Measurements from ENCODE around the gene NDUFV2.
A peak's percentile ranks its signal among the peaks of the same experiment; 100 is the strongest.

Gene NDUFV2

GRCh38 chr18:9132628-9133027, 30.1 kb downstream of the NDUFV2 start:
- Histone ChIP-seq H3K27me3 (replicated peaks; ENCODE audit: control insufficient read depth, insufficient read depth, low read length, poor library complexity, severe bottlenecking) (no peaks in the 10 kb centered on the region), H3K4me3 (ENCODE audit: insufficient read depth, low read depth, low read length, poor library complexity, severe bottlenecking) (no peak overlapping the region), H3K27ac (ENCODE audit: insufficient read depth, low read length, poor library complexity, severe bottlenecking) (no peak overlapping the region), H3K36me3 (ENCODE audit: control insufficient read depth, insufficient read depth, low read length) (peaks cover 46% of the 10 kb centered on the region), H3K4me1 (ENCODE audit: control insufficient read depth, insufficient read depth, low read length, poor library complexity, severe bottlenecking) (peaks cover 12% of the 10 kb centered on the region), H3K9me3 (ENCODE audit: control insufficient read depth, low read length) (no peaks in the 10 kb centered on the region)
- DNase-seq = no peak

GRCh38 chr18:9133225-9133624, 30.7 kb downstream of the NDUFV2 start:
- H3K27me3 ChIP-seq (replicated peaks; ENCODE audit: control insufficient read depth, insufficient read depth, low read length, poor library complexity, severe bottlenecking) = no peaks in the 10 kb centered on the region
- no peak for DNase-seq
- no peak overlapping the region for H3K4me3 ChIP-seq (ENCODE audit: insufficient read depth, low read depth, low read length, poor library complexity, severe bottlenecking)
- peaks cover 42% of the 10 kb centered on the region for H3K36me3 ChIP-seq (ENCODE audit: control insufficient read depth, insufficient read depth, low read length)
- H3K4me1 ChIP-seq (ENCODE audit: control insufficient read depth, insufficient read depth, low read length, poor library complexity, severe bottlenecking) = peaks cover 12% of the 10 kb centered on the region
- no peaks in the 10 kb centered on the region for H3K9me3 ChIP-seq (ENCODE audit: control insufficient read depth, low read length)
- H3K27ac ChIP-seq (ENCODE audit: insufficient read depth, low read length, poor library complexity, severe bottlenecking) = peak overlapping the region; percentile 40

DNA sequence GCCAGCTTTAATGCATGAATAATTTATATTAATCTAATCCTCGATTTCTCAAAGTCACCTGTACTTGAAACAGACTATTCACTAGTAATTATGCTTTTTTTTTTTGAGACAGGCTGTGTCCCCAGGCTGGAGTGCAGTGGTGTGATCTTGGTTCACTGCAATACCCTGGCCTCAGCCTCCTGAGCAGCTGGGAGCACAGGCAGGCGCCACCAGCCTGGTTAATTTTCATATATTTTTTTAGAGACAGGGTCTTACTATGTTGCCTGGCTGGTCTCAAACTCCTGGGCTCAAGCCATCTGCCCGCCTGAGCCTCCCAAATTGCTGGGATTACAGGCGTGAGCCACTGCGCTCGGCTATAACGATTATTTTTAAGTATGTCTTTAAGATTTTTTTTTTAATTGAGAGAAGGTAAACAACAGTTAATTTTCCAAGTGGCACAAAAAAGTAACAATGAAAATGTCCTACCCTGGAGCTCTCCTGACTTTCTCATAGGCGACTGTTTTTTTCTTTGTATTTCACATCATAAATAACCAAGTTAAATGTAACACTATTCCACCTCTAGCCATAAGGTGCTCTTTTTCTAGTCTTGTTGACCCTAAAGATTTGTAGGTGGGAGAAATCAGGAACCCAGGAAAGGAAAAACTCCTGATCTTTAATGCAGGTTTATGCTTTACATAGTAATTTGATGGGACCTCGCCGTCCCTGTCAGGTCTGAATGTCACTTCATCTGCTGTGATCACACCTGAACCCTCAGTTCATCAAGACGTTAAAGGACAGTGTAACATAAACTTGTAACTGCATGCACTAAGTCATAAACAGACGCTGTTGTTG, 32.8 kb downstream of the NDUFV2 start:
- Histone ChIP-seq H3K27ac (ENCODE audit: insufficient read depth, low read length, poor library complexity, severe bottlenecking) (peak overlapping the region; percentile 96), H3K4me1 (ENCODE audit: control insufficient read depth, insufficient read depth, low read length, poor library complexity, severe bottlenecking) (peaks cover 12% of the 10 kb centered on the region), H3K27me3 (replicated peaks; ENCODE audit: control insufficient read depth, insufficient read depth, low read length, poor library complexity, severe bottlenecking) (no peaks in the 10 kb centered on the region), H3K9me3 (ENCODE audit: control insufficient read depth, low read length) (no peaks in the 10 kb centered on the region), H3K4me3 (ENCODE audit: insufficient read depth, low read depth, low read length, poor library complexity, severe bottlenecking) (peak overlapping the region; percentile 88), H3K36me3 (ENCODE audit: control insufficient read depth, insufficient read depth, low read length) (peaks cover 24% of the 10 kb centered on the region)
- DNase-seq = no peak

GRCh38 chr18:9135912-9136314, 33.4 kb downstream of the NDUFV2 start:
- H3K27me3 ChIP-seq (replicated peaks; ENCODE audit: control insufficient read depth, insufficient read depth, low read length, poor library complexity, severe bottlenecking) = no peaks in the 10 kb centered on the region
- peaks cover 18% of the 10 kb centered on the region for H3K36me3 ChIP-seq (ENCODE audit: control insufficient read depth, insufficient read depth, low read length)
- H3K4me3 ChIP-seq (ENCODE audit: insufficient read depth, low read depth, low read length, poor library complexity, severe bottlenecking) = peak overlapping the region; percentile 88
- no peak for DNase-seq
- H3K9me3 ChIP-seq (ENCODE audit: control insufficient read depth, low read length) = no peaks in the 10 kb centered on the region
- peak overlapping the region; percentile 96 for H3K27ac ChIP-seq (ENCODE audit: insufficient read depth, low read length, poor library complexity, severe bottlenecking)
- peaks cover 14% of the 10 kb centered on the region for H3K4me1 ChIP-seq (ENCODE audit: control insufficient read depth, insufficient read depth, low read length, poor library complexity, severe bottlenecking)

DNA sequence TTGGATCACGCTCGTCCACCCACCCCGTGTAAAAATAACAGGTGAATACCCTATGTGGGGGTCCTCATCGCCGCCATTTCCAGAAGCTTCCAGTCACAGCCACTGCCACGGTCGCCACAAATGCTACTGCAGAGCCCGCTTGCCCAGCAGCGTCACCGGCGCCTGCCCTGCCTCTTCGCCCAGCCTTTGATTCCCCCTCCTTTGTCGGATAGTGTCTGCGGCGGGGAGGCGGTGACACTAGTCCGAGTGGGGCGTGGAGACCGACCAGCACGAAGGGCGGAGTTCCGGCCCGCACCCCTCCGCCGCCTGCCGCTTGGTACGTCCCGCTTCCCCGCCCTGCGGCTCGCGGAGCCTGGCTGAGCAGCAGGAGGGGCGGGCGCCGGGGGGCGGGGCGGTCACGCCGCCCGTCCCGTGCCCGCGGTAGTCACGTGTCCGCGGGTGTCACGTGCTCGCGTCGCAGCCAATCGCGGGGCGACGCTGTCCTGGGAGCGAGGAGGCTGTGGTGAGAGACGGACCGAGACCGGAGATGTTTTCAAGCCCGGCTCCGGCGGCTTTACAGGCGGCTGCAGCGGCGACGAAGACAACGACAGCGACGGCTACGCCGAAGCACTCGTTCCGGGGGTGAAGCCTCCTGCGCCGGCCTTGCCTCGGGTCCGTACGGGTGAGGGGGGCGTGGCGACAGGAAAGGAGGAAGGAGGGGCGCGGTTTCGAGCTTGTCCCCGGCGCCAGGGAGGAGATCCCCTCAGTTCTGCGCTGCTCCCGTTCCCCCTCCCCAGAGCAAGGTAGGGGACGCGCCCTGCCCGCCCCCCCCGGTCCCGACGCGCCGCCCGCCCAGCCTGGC, 34.0 kb downstream of the NDUFV2 start, which contains the start of gene ANKRD12:
Gene ANKRD12, plus strand, starts transcription at position 467 of the 841 bp plus-strand sequence. CDS start 45,652 bp downstream, outside the sequence.
- H3K4me3 ChIP-seq (ENCODE audit: insufficient read depth, low read depth, low read length, poor library complexity, severe bottlenecking) = peak within 1 kb of the TSS; percentile 88

DNA sequence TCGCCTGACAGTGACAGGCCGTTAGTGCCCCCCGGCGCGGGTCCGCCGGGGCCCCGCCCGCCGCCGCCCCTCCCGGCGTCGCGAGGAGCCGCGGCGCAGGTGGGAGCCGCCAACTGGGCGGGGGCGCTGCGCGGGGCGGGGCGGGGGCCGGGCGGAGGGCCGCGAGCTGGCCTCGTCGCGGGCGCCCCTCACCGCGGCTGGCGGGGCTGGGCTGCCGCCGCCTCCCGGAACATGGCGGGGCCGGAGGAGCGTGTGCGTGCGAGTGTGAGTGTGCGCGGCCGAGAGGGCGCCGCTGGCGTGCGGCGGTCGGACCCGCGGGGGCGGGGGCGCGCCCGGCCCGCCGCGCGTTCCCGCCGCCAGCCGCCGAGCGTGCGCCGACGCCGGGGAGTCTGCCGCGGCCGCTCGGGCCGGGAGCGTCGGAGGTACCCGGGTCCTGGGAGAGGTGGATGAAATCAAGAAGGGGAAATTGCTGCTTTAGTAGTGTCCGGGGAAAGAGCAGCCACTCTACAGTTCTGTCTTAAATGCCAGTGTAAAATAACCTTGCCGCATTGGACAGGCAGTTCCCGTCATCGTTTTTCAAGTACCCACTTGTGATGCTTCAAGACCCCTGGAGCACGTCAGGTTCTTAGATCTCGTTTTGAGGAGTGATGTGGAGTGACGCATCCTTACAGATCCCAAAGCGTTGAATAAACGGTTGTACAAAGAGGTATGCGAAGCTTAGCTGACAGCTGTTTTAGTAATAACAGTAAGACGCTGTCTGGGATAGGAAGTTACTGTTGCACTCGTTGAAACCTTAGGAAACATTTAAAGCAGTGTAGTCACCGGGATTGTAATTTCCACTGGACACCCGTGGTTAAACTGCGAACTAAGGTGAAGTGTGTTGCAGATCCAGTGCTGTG, 34.9 kb downstream of the NDUFV2 start:
- no peaks in the 10 kb centered on the region for H3K27me3 ChIP-seq (replicated peaks; ENCODE audit: control insufficient read depth, insufficient read depth, low read length, poor library complexity, severe bottlenecking)
- H3K27ac ChIP-seq (ENCODE audit: insufficient read depth, low read length, poor library complexity, severe bottlenecking) = peak overlapping the region; percentile 96
- DNase-seq = peak; percentile 61 to 66 (median 65)
- H3K4me1 ChIP-seq (ENCODE audit: control insufficient read depth, insufficient read depth, low read length, poor library complexity, severe bottlenecking) = peaks cover 29% of the 10 kb centered on the region
- peaks cover 5% of the 10 kb centered on the region for H3K36me3 ChIP-seq (ENCODE audit: control insufficient read depth, insufficient read depth, low read length)
- H3K9me3 ChIP-seq (ENCODE audit: control insufficient read depth, low read length) = no peaks in the 10 kb centered on the region
- H3K4me3 ChIP-seq (ENCODE audit: insufficient read depth, low read depth, low read length, poor library complexity, severe bottlenecking) = peak overlapping the region; percentile 88

More for the DNA sequence above, 34.0 kb downstream of the NDUFV2 start, which contains the start of gene ANKRD12:
- no peaks in the 10 kb centered on the region for H3K9me3 ChIP-seq (ENCODE audit: control insufficient read depth, low read length)
- peak; percentile 97 to 98 (median 98) for DNase-seq
- H3K27ac ChIP-seq (ENCODE audit: insufficient read depth, low read length, poor library complexity, severe bottlenecking) = peak within 1 kb of the TSS; percentile 96
- no peaks in the 10 kb centered on the region for H3K27me3 ChIP-seq (replicated peaks; ENCODE audit: control insufficient read depth, insufficient read depth, low read length, poor library complexity, severe bottlenecking)
- H3K36me3 ChIP-seq (ENCODE audit: control insufficient read depth, insufficient read depth, low read length) = peaks cover 12% of the 10 kb centered on the region
- H3K4me1 ChIP-seq (ENCODE audit: control insufficient read depth, insufficient read depth, low read length, poor library complexity, severe bottlenecking) = peaks cover 21% of the 10 kb centered on the region

GRCh38 chr18:9139400-9140039, 37.0 kb downstream of the NDUFV2 start:
- Histone ChIP-seq H3K27ac (ENCODE audit: insufficient read depth, low read length, poor library complexity, severe bottlenecking) (peak overlapping the region; percentile 92), H3K4me1 (ENCODE audit: control insufficient read depth, insufficient read depth, low read length, poor library complexity, severe bottlenecking) (peaks cover 49% of the 10 kb centered on the region), H3K36me3 (ENCODE audit: control insufficient read depth, insufficient read depth, low read length) (no peaks in the 10 kb centered on the region), H3K27me3 (replicated peaks; ENCODE audit: control insufficient read depth, insufficient read depth, low read length, poor library complexity, severe bottlenecking) (no peaks in the 10 kb centered on the region), H3K4me3 (ENCODE audit: insufficient read depth, low read depth, low read length, poor library complexity, severe bottlenecking) (peak overlapping the region; percentile 81), H3K9me3 (ENCODE audit: control insufficient read depth, low read length) (no peaks in the 10 kb centered on the region)
- no peak for DNase-seq

GRCh38 chr18:9140381-9140780, 37.9 kb downstream of the NDUFV2 start:
- H3K9me3 ChIP-seq (ENCODE audit: control insufficient read depth, low read length) = no peaks in the 10 kb centered on the region
- peak overlapping the region; percentile 92 for H3K27ac ChIP-seq (ENCODE audit: insufficient read depth, low read length, poor library complexity, severe bottlenecking)
- H3K27me3 ChIP-seq (replicated peaks; ENCODE audit: control insufficient read depth, insufficient read depth, low read length, poor library complexity, severe bottlenecking) = no peaks in the 10 kb centered on the region
- DNase-seq = no peak
- H3K4me1 ChIP-seq (ENCODE audit: control insufficient read depth, insufficient read depth, low read length, poor library complexity, severe bottlenecking) = peaks cover 47% of the 10 kb centered on the region
- H3K36me3 ChIP-seq (ENCODE audit: control insufficient read depth, insufficient read depth, low read length) = no peaks in the 10 kb centered on the region
- peak overlapping the region; percentile 81 for H3K4me3 ChIP-seq (ENCODE audit: insufficient read depth, low read depth, low read length, poor library complexity, severe bottlenecking)

DNA sequence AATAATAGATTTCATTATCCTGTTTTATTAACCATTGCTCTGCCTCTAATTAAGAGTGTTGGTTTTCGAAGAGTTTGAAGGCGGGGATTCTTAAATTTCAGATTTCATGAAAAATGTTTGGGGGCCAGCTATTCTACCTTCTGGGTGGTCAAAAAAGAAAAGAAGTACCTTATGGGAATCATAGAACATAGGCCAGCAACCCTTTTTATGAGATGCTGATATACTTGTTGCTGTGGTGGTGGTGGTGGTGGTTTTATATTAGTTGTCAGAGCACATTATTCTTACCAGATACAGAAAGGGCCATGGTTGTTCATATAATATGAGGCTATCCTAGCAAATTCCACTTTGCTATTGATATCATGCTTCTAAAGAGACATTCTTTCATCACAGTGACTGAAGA, 38.5 kb downstream of the NDUFV2 start:
- no peak for DNase-seq
- Histone ChIP-seq H3K4me1 (ENCODE audit: control insufficient read depth, insufficient read depth, low read length, poor library complexity, severe bottlenecking) (peaks cover 46% of the 10 kb centered on the region), H3K4me3 (ENCODE audit: insufficient read depth, low read depth, low read length, poor library complexity, severe bottlenecking) (peak overlapping the region; percentile 81), H3K27me3 (replicated peaks; ENCODE audit: control insufficient read depth, insufficient read depth, low read length, poor library complexity, severe bottlenecking) (no peaks in the 10 kb centered on the region), H3K27ac (ENCODE audit: insufficient read depth, low read length, poor library complexity, severe bottlenecking) (peak overlapping the region; percentile 92), H3K36me3 (ENCODE audit: control insufficient read depth, insufficient read depth, low read length) (no peaks in the 10 kb centered on the region), H3K9me3 (ENCODE audit: control insufficient read depth, low read length) (no peaks in the 10 kb centered on the region)

Measured in effector memory CD4-positive, alpha-beta T cell (primary cell).